PC-9 (cell line): Measurements from ENCODE around the gene TSPAN8. TPM values are rescaled to one million over a fixed set of nuclear protein-coding genes. Genes with fewer than 3 reads are reported as not detected.
"Not testable (repeated sequence)": the region's sequence is repeated elsewhere in the genome, so short reads cannot be mapped to it uniquely, and the experiment has no call there.

ENCODE experiments used
- BruUV-seq: library from RNA; stranded (reverse); fragments of 400-500 nt; replicated peaks from 2 replicates; lab custom pipeline; 2021; lab: Mats Ljungman, UMichigan
- CTCF ChIA-PET: fragments of 300-600 bp; sonication (Branson Sonifier 250); formaldehyde crosslinking; loops from one replicate; lab custom pipeline; 2022; ENCODE audit warnings: antibody characterized with exemption; lab: Charles Lee
- POLR2A ChIA-PET: fragments of 300-600 bp; sonication (Branson Sonifier 250); formaldehyde crosslinking; loops from one replicate; lab custom pipeline; 2022; ENCODE audit warnings: antibody characterized with exemption; ENCODE audit not compliant: unreplicated experiment; lab: Charles Lee
- DNase-seq, 2 experiments: peaks; one replicate each; pipeline versions ENCODE4 v3.0.0 to v3.0.0-alpha.2; 2015 to 2022; ENCODE audit warnings: mixed read lengths in 1 of 2
- H2AFZ ChIP-seq: fragments of 200-600 bp; sonication (generic); 2 replicates; pipeline ENCODE4 v1.8.1; 2017; ENCODE audit warnings: antibody characterized with exemption
- H3F3A ChIP-seq: fragments of 200-600 bp; sonication (generic); 2 replicates; pipeline ENCODE4 v1.8.1; 2017; ENCODE audit warnings: antibody characterized with exemption, mild to moderate bottlenecking, low read depth; ENCODE audit not compliant: insufficient read depth
- H3K27ac ChIP-seq: fragments of 200-600 bp; sonication (generic); 2 replicates; pipeline ENCODE4 v1.6.1; 2016; ENCODE audit warnings: mixed run types
- H3K27me3 ChIP-seq: fragments of 200-600 bp; sonication (generic); 2 replicates; pipeline ENCODE4 v1.6.1; 2016; ENCODE audit warnings: low read depth, mixed run types; ENCODE audit not compliant: insufficient read depth
- H3K36me3 ChIP-seq: fragments of 200-600 bp; sonication (generic); 2 replicates; pipeline ENCODE4 v1.6.1; 2016; ENCODE audit warnings: low read depth, mixed run types
- H3K4me1 ChIP-seq: fragments of 200-600 bp; sonication (generic); replicated peaks from 2 replicates; pipeline ENCODE4 v1.6.1; 2016; ENCODE audit warnings: mixed run types; ENCODE audit not compliant: insufficient read depth
- H3K4me2 ChIP-seq: fragments of 200-600 bp; sonication (generic); 2 replicates; pipeline ENCODE4 v1.6.1; 2017; ENCODE audit warnings: mixed run types
- H3K4me3 ChIP-seq: fragments of 200-600 bp; sonication (generic); 2 replicates; pipeline ENCODE4 v1.6.1; 2016; ENCODE audit warnings: mixed run types
- H3K79me2 ChIP-seq: fragments of 200-600 bp; sonication (generic); 2 replicates; pipeline ENCODE4 v1.6.1; 2017; ENCODE audit warnings: low read depth, mixed run types
- H3K9me2 ChIP-seq: fragments of 200-600 bp; sonication (generic); 2 replicates; pipeline ENCODE4 v1.8.1; 2017; ENCODE audit warnings: mild to moderate bottlenecking; ENCODE audit not compliant: insufficient read depth
- H3K9me3 ChIP-seq: fragments of 200-600 bp; sonication (generic); 2 replicates; pipeline ENCODE4 v1.8.1; 2016; ENCODE audit warnings: low read depth; ENCODE audit not compliant: insufficient read depth
- H4K20me1 ChIP-seq: fragments of 200-600 bp; sonication (generic); 2 replicates; pipeline ENCODE4 v1.8.1; 2017; ENCODE audit not compliant: insufficient read depth
- CTCF ChIP-seq: fragments of 200-600 bp; sonication (generic); conservative IDR thresholded peaks from 2 replicates; pipeline ENCODE4 v1.6.1; 2017; ENCODE audit warnings: mixed run types, antibody characterized with exemption, mild to moderate bottlenecking, moderate library complexity
- EZH2 ChIP-seq: fragments of 200-600 bp; sonication (generic); IDR thresholded peaks from 2 replicates; pipeline ENCODE4 v1.8.0; 2017; ENCODE audit warnings: antibody characterized with exemption, low read depth
- intact Hi-C: fragments of 100-400 bp; cut with micrococcal nuclease; formaldehyde crosslinking; loops from one replicate; pipeline ENCODE4 v1.10.0; 2022; ENCODE audit not compliant: unreplicated experiment
- total RNA-seq: library from RNA; stranded (reverse); gene quantifications from 2 replicates; pipeline ENCODE4 v1.2.3, GENCODE V29; 2021

Gene TSPAN8
- total RNA-seq, 1 experiment from 2014 or later: 1.9 TPM

- no peak overlapping the region for H3K4me3 ChIP-seq
- no peaks in the 10 kb centered on the region for H3K27me3 ChIP-seq
- intact Hi-C loops: no loop called here
- H3F3A ChIP-seq: no peaks in the 10 kb centered on the region
- no peak overlapping the region for H2AFZ ChIP-seq
- no TSS peak for BruUV-seq
- no peaks in the 10 kb centered on the region for H4K20me1 ChIP-seq
- DNase-seq: no peak
- H3K4me2 ChIP-seq: no peak overlapping the region
- ChIA-PET POLR2A (no interaction called here), CTCF (no interaction called here)
- TF ChIP-seq CTCF: no peak
- TF ChIP-seq EZH2: no peak
- no peaks in the 10 kb centered on the region for H3K9me2 ChIP-seq
- H3K9me3 ChIP-seq: no peaks in the 10 kb centered on the region
- no peaks in the 10 kb centered on the region for H3K4me1 ChIP-seq
- H3K27ac ChIP-seq: no peak overlapping the region
- H3K36me3 ChIP-seq: no peaks in the 10 kb centered on the region
- H3K79me2 ChIP-seq: no peaks in the 10 kb centered on the region
Observed at GRCh38 chr12:71166862-71167496, 9.2 kb upstream of the TSPAN8 start.

DNA sequence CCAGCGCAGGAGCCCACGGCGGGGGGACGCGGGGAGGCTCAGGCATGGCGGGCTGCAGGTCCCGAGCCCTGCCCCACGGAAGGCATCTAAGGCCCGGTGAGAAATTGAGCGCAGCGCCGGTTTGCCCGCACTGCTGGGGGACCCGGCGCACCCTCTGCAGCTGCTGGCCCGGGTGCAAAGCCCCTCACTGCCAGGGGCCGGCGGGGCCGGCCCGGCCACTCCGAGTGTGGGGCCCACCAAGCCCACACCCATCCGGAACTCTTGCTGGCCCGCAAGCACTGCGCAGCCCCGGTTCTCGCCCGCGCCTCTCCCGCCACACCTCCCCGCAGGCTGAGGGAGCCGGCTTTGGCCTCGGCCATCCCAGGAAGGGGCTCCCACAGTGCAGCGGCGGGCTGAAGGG, 8.5 kb upstream of the TSPAN8 start:
- no peak for DNase-seq
- Histone ChIP-seq H4K20me1 (no peaks in the 10 kb centered on the region), H3F3A (no peaks in the 10 kb centered on the region), H3K27me3 (no peaks in the 10 kb centered on the region), H3K36me3 (no peaks in the 10 kb centered on the region), H3K9me3 (no peaks in the 10 kb centered on the region), H3K4me2 (no peak overlapping the region), H3K27ac (no peak overlapping the region), H2AFZ (no peak overlapping the region), H3K4me3 (no peak overlapping the region), H3K9me2 (no peaks in the 10 kb centered on the region), H3K4me1 (no peaks in the 10 kb centered on the region), H3K79me2 (no peaks in the 10 kb centered on the region)
- ChIA-PET POLR2A (interaction anchor here (0.7 kb wide), 1 partner anchor 94 kb away, joined by 4 read pairs; no protein-coding TSS in a partner anchor), CTCF (no interaction called here)
- TF ChIP-seq CTCF: no peak
- no peak for TF ChIP-seq EZH2
- no TSS peak for BruUV-seq
- intact Hi-C loops: no loop called here

DNA sequence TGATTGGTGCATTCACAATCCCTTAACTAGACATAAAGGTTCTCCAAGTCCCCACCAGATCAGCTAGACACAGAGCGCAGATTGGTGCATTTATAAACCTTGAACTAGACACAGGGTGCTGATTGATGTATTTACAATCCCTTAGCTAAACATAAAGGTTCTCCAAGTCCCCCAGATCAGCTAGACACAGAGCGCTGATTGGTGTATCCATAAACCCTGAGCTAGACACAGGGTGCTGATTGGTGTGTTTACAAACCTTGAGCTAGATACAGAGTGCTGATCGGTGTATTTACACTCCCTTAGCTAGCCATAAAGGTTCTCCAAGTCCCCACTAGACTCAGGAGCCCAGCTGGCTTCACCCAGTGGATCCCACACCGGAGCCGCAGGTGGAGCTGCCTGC, 8.0 kb upstream of the TSPAN8 start:
- POLR2A ChIA-PET: interaction anchor here (0.7 kb wide), 1 partner anchor 94 kb away, joined by 4 read pairs; no protein-coding TSS in a partner anchor
- BruUV-seq, intact Hi-C loops, CTCF ChIA-PET, H3K27ac ChIP-seq, H3K36me3 ChIP-seq, H3K9me3 ChIP-seq, H3K9me2 ChIP-seq, H3K4me2 ChIP-seq, DNase-seq, H3K79me2 ChIP-seq, H3K4me3 ChIP-seq, H3K4me1 ChIP-seq, H3F3A ChIP-seq, H3K27me3 ChIP-seq, H2AFZ ChIP-seq, H4K20me1 ChIP-seq: not testable (repeated sequence)
